B cell (primary cell): ENCODE results near the gene PPFIA2. TPM values are rescaled to one million over a fixed set of nuclear protein-coding genes. Genes with fewer than 3 reads are reported as not detected.

Experiments
- ATAC-seq: fragments of 200-7000 bp; cut with Tn5 transposase; one replicate; pipeline ENCODE4 v1.10.0; 2021; ENCODE audit warnings: low read depth, mild to moderate bottlenecking, moderate number of reproducible peaks, moderate library complexity
- CTCF ChIA-PET: fragments of 350-600 bp; sonication (Branson Sonifier 250); formaldehyde crosslinking; loops from one replicate; lab custom pipeline; 2021; ENCODE audit warnings: antibody characterized with exemption, inconsistent platforms; lab: Charles Lee
- POLR2A ChIA-PET: fragments of 350-600 bp; sonication (Branson Sonifier 250); formaldehyde crosslinking; loops from one replicate; lab custom pipeline; 2021; ENCODE audit warnings: antibody characterized with exemption; lab: Charles Lee
- DNase-seq: peaks from one replicate; pipeline ENCODE4 v3.0.0; 2013
- H2AFZ ChIP-seq: 2 replicates; pipeline ENCODE4 v1.6.1; 2012; ENCODE audit warnings: mild to moderate bottlenecking, low read depth, low read length; ENCODE audit not compliant: insufficient read depth, poor library complexity, severe bottlenecking
- H3K27ac ChIP-seq, 2 donors: 1 replicate in 1 of 2; 2 replicates in 1 of 2; pipeline ENCODE4 v1.5.1; 2012 to 2013; ENCODE audit warnings: low read length in 2 of 2, mild to moderate bottlenecking in 2 of 2, moderate library complexity in 1 of 2
- H3K27me3 ChIP-seq, 4 experiments: fragments of 200-600 bp in 1 of 4; sonication (generic) in 1 of 4; replicated peaks in 1 of 4; 1 replicate in 2 of 4; 2 replicates in 2 of 4; pipeline versions ENCODE4 v1.6.1 to v1.7.0; 2013 to 2016; ENCODE audit warnings: low read length in 3 of 4, mild to moderate bottlenecking in 2 of 4, mixed read lengths in 1 of 4, moderate library complexity in 1 of 4; ENCODE audit not compliant: insufficient read depth in 4 of 4, control insufficient read depth in 3 of 4; ENCODE audit errors: control extremely low read depth in 1 of 4
- H3K36me3 ChIP-seq, 2 experiments: replicated peaks in 1 of 2; 1 replicate in 1 of 2; 2 replicates in 1 of 2; pipeline versions ENCODE4 v1.6.1 to v1.7.1; 2013; ENCODE audit warnings: low read length in 1 of 2; ENCODE audit not compliant: insufficient read depth in 2 of 2, control insufficient read depth in 1 of 2; ENCODE audit errors: control extremely low read depth in 1 of 2, extremely low read depth in 1 of 2
- H3K4me1 ChIP-seq, 2 donors: fragments of 200-600 bp in 1 of 2; sonication (generic) in 1 of 2; 1 replicate in 1 of 2; 2 replicates in 1 of 2; pipeline versions ENCODE4 v1.5.1 to v1.6.1; 2013 to 2017; ENCODE audit warnings: low read length in 2 of 2; ENCODE audit not compliant: control insufficient read depth in 2 of 2, insufficient read depth in 2 of 2
- H3K4me2 ChIP-seq: replicated peaks from 2 replicates; pipeline ENCODE3; 2012; ENCODE audit warnings: mild to moderate bottlenecking, low read depth, low read length; ENCODE audit not compliant: poor library complexity, severe bottlenecking
- H3K4me3 ChIP-seq, 5 experiments: fragments of 200-600 bp in 1 of 5; sonication (generic) in 1 of 5; 1 replicate in 3 of 5; 2 replicates in 2 of 5; pipeline versions ENCODE4 v1.5.1 to v1.7.0; 2011 to 2016; ENCODE audit warnings: low read length in 4 of 5, mild to moderate bottlenecking in 4 of 5, low read depth in 2 of 5, control low read depth in 1 of 5, moderate library complexity in 1 of 5; ENCODE audit not compliant: insufficient read depth in 1 of 5; ENCODE audit errors: control extremely low read depth in 1 of 5, extremely low read depth in 1 of 5
- H3K79me2 ChIP-seq: fragments of 200-600 bp; sonication (generic); one replicate; pipeline ENCODE4 v1.6.0; 2016; ENCODE audit warnings: low read length; ENCODE audit not compliant: control insufficient read depth, insufficient read depth
- H3K9ac ChIP-seq: fragments of 200-600 bp; sonication (generic); 2 replicates; pipeline ENCODE4 v1.6.1; 2017; ENCODE audit warnings: mild to moderate bottlenecking, low read length, moderate library complexity
- H3K9me3 ChIP-seq, 3 donors: one replicate each; pipeline versions ENCODE4 v1.6.1 to v1.7.1; 2013; ENCODE audit warnings: low read length in 2 of 3; ENCODE audit not compliant: control insufficient read depth in 2 of 3, insufficient read depth in 1 of 3; ENCODE audit errors: control extremely low read depth in 1 of 3
- H4K20me1 ChIP-seq: 2 replicates; pipeline ENCODE4 v1.6.0; 2012; ENCODE audit warnings: mild to moderate bottlenecking, low read length; ENCODE audit not compliant: insufficient read depth, control insufficient read depth, poor library complexity, severe bottlenecking
- H3K27ac Mint-ChIP-seq: one replicate; pipeline ENCODE4 v1.8.0; 2021; ENCODE audit warnings: mixed read lengths
- H3K27me3 Mint-ChIP-seq: one replicate; pipeline ENCODE4 v1.8.0; 2021; ENCODE audit warnings: mixed read lengths
- H3K4me1 Mint-ChIP-seq: one replicate; pipeline ENCODE4 v1.8.0; 2021; ENCODE audit warnings: mixed read lengths
- H3K4me3 Mint-ChIP-seq: one replicate; pipeline ENCODE4 v1.8.0; 2021; ENCODE audit warnings: mixed read lengths
- H3K9me3 Mint-ChIP-seq: one replicate; pipeline ENCODE4 v1.8.0; 2022; ENCODE audit warnings: mixed read lengths; ENCODE audit not compliant: insufficient read depth
- CTCF ChIP-seq: fragments of 200-600 bp; IDR thresholded peaks from one replicate; pipeline ENCODE4 v1.8.0; 2022; ENCODE audit warnings: antibody characterized with exemption, mild to moderate bottlenecking
- EZH2 ChIP-seq: IDR thresholded peaks from 2 replicates; pipeline ENCODE4 v1.6.1; 2012; ENCODE audit warnings: borderline replicate concordance, low read depth, mild to moderate bottlenecking, moderate library complexity, low read length; ENCODE audit not compliant: insufficient read depth, poor library complexity, severe bottlenecking
- WGBS: methylation state at CpG from one replicate; pipeline ENCODE4 v1.1.5; 2013; ENCODE audit warnings: missing lambda C conversion rate; ENCODE audit not compliant: insufficient coverage; 5-methylcytosine and 5-hydroxymethylcytosine counted together
- intact Hi-C: fragments of 100-400 bp; cut with micrococcal nuclease; formaldehyde crosslinking; loops from one replicate; pipeline ENCODE4 v1.10.0; 2022
- polyA plus RNA-seq: library from polyadenylated mRNA; depleted of rRNA; stranded (reverse); fragments of >200 nt; gene quantifications from 2 replicates; pipeline ENCODE4 v1.2.3, GENCODE V29; 2012
- total RNA-seq, 2 donors: library from RNA; stranded (reverse); fragments of 120-200 nt in 1 of 2; gene quantifications; 1 replicate in 1 of 2; 2 replicates in 1 of 2; pipeline versions ENCODE4 v1.2.3 to v1.2.4, GENCODE V29; 2013 to 2022

PPFIA2 gene
- total and polyA plus RNA-seq, 2 donors (not counting 1 experiment from before 2014, with no cell fraction given), result not detected

GRCh38 chr12:81683881-81684280 lies 75.3 kb downstream of the PPFIA2 start:
- H3K27ac Mint-ChIP-seq, result no peak overlapping the region
- H3K36me3 ChIP-seq, result no peaks in the 10 kb centered on the region
- ChIA-PET CTCF (no interaction called here), POLR2A (no interaction called here)
- ATAC-seq (no peak), DNase-seq (no peak)
- no peak overlapping the region for H3K9ac ChIP-seq
- H3K9me3 Mint-ChIP-seq, result no peaks in the 10 kb centered on the region
- no peak overlapping the region for H2AFZ ChIP-seq
- no peak overlapping the region for H3K4me2 ChIP-seq
- H3K4me3 Mint-ChIP-seq, result no peak overlapping the region
- TF ChIP-seq EZH2, result no peak
- TF ChIP-seq CTCF, result no peak
- intact Hi-C loops, result no loop called here
- no peaks in the 10 kb centered on the region for H3K79me2 ChIP-seq
- H3K4me1 ChIP-seq, result no peaks in the 10 kb centered on the region
- no CpG with 5 or more reads among the region's 1 CpG for WGBS
- no peaks in the 10 kb centered on the region for H3K4me1 Mint-ChIP-seq
- no peaks in the 10 kb centered on the region for H4K20me1 ChIP-seq
- no peak overlapping the region for H3K4me3 ChIP-seq
- no peaks in the 10 kb centered on the region for H3K27me3 ChIP-seq
- no peak overlapping the region for H3K27ac ChIP-seq
- H3K27me3 Mint-ChIP-seq, result no peaks in the 10 kb centered on the region
- no peaks in the 10 kb centered on the region for H3K9me3 ChIP-seq

- no peak overlapping the region for H2AFZ ChIP-seq
- DNase-seq (no peak), ATAC-seq (no peak)
- no peaks in the 10 kb centered on the region for H3K4me1 Mint-ChIP-seq
- no peaks in the 10 kb centered on the region for H3K27me3 Mint-ChIP-seq
- no peak overlapping the region for H3K4me3 ChIP-seq
- intact Hi-C loops, result no loop called here
- H3K79me2 ChIP-seq, result no peaks in the 10 kb centered on the region
- TF ChIP-seq EZH2, result no peak
- TF ChIP-seq CTCF, result no peak
- H3K9me3 Mint-ChIP-seq, result no peaks in the 10 kb centered on the region
- H3K27ac Mint-ChIP-seq, result no peak overlapping the region
- ChIA-PET POLR2A (no interaction called here), CTCF (no interaction called here)
- H3K27ac ChIP-seq, result no peak overlapping the region
- H3K4me2 ChIP-seq, result no peak overlapping the region
- H3K9me3 ChIP-seq, result no peaks in the 10 kb centered on the region
- no peaks in the 10 kb centered on the region for H3K36me3 ChIP-seq
- no peaks in the 10 kb centered on the region for H3K4me1 ChIP-seq
- WGBS, result no CpG with 5 or more reads among the region's 2 CpGs
- H3K4me3 Mint-ChIP-seq, result no peak overlapping the region
- no peaks in the 10 kb centered on the region for H3K27me3 ChIP-seq
- no peak overlapping the region for H3K9ac ChIP-seq
- no peaks in the 10 kb centered on the region for H4K20me1 ChIP-seq
Measured at GRCh38 chr12:81679614-81680013, 79.5 kb downstream of the PPFIA2 start.
